ENCODE results near the gene MYO16.

DNA sequence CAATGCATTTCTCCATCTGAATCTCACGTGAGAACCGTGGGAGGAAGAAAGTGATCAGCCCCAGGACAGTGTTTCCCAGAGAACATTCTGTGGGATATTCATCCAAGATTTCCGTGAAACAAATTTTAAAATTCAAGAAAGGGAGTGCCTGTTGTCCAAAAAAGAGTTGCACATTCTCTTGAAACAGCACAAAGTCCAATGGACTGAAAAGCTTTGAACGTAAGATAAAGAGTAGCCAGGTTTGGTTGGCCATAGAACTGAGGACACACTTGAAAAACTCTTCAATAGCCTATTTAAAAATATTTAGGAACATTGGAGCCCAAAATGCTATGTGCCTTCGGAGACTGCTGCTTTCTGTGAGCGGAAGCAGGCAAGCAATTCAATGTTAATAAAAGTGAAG lies 353.9 kb downstream of the MYO16 start:
- TF ChIP-seq GATA2 (IDR thresholded peaks at IDR 0.05; ENCODE audit: low read depth, low read length) (no peak), GATA3 (IDR thresholded peaks at IDR 0.05; ENCODE audit: low read depth, low read length) (no peak)
